Activated T-helper 1 cell treated with Interleukin-2 at 50 U/mL for 16 hours (primary cell): ENCODE data around the gene UQCRC1.
"Not testable (repeated sequence)": the region's sequence is repeated elsewhere in the genome, so short reads cannot be mapped to it uniquely, and the experiment has no call there.

Experiments used
- DNase-seq: peaks from one replicate; pipeline ENCODE4 v3.0.0-alpha.2; 2020; ENCODE audit warnings: low read depth

Gene UQCRC1

GRCh38 chr3:48553886-48554845 is 55.3 kb downstream of the UQCRC1 start:
- DNase-seq: no peak

- DNase-seq: no peak
Measured at GRCh38 chr3:48553361-48553760, 56.1 kb downstream of the UQCRC1 start.

- no peak for DNase-seq
Measured at GRCh38 chr3:48552111-48552951, 57.1 kb downstream of the UQCRC1 start.

- DNase-seq: not testable (repeated sequence)
Measured at GRCh38 chr3:48551651-48552050, 57.8 kb downstream of the UQCRC1 start.
